GM12865 (cell line): Measurements from ENCODE around the gene ERC1.

ENCODE experiments used
- DNase-seq: peaks from one replicate; pipeline ENCODE4 v3.0.0; 2010; ENCODE audit warnings: low read depth
- H3K4me3 ChIP-seq: 2 replicates; pipeline ENCODE4 v1.5.1; 2011; ENCODE audit warnings: mild to moderate bottlenecking, low read depth, low read length, control low read depth
- CTCF ChIP-seq: IDR thresholded peaks from 2 replicates; pipeline ENCODE4 v1.5.1; 2011; ENCODE audit warnings: low read length, control low read depth, low read depth, inconsistent platforms; ENCODE audit not compliant: insufficient read depth; ENCODE audit errors: missing control alignments

ERC1 gene

GRCh38 chr12:967641-968040, 23.4 kb upstream of the ERC1 start:
- TF ChIP-seq CTCF, result no peak
- H3K4me3 ChIP-seq, result no peak overlapping the region
- DNase-seq, result no peak

- DNase-seq, result no peak
- no peak for TF ChIP-seq CTCF
- H3K4me3 ChIP-seq, result no peak overlapping the region
These were observed 22.5 kb upstream of the ERC1 start for GRCh38 chr12:968545-968944.

- TF ChIP-seq CTCF, result no peak
- DNase-seq, result no peak
- no peak overlapping the region for H3K4me3 ChIP-seq
These were observed 21.2 kb upstream of the ERC1 start for GRCh38 chr12:969821-970220.

- TF ChIP-seq CTCF, result no peak
- no peak for DNase-seq
- no peak overlapping the region for H3K4me3 ChIP-seq
These were observed 19.0 kb upstream of the ERC1 start for GRCh38 chr12:971991-972390.

- TF ChIP-seq CTCF, result no peak
- no peak for DNase-seq
- no peak overlapping the region for H3K4me3 ChIP-seq
These were observed 16.7 kb upstream of the ERC1 start for GRCh38 chr12:974271-974862.

GRCh38 chr12:976644-977043, 14.4 kb upstream of the ERC1 start:
- TF ChIP-seq CTCF, result no peak
- H3K4me3 ChIP-seq, result no peak overlapping the region
- DNase-seq, result no peak

DNA sequence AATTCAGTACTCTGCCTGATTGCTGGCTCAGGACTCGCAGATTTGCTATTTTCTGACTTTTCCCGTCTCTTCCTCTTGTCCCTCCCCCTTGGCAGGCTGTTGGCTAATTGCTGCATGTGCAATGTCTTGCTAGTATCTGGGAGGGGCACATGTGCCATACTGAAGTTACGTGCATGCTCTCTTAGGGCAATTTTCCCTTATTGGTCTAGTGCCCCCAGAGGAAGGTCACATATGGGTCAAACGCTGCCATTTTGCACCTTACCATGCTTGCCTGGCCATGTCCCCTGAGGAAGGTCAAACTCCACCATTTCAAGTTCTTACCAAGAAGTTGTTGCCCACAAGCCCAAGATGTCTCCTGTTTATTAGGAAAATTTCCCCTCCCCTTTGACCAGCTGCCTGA, 13.9 kb upstream of the ERC1 start:
- peak; percentile 26 for DNase-seq
- TF ChIP-seq CTCF, result no peak
- no peak overlapping the region for H3K4me3 ChIP-seq
